CD4-positive, alpha-beta memory T cell (primary cell): ENCODE data around the gene TMEM60. TPM values are rescaled to one million over a fixed set of nuclear protein-coding genes. Genes with fewer than 3 reads are reported as not detected.

Experiments
- CTCF ChIA-PET: fragments of 350-600 bp; sonication (Branson Sonifier 250); formaldehyde crosslinking; loops from one replicate; lab custom pipeline; 2021; ENCODE audit warnings: inconsistent platforms; ENCODE audit not compliant: partially characterized antibody; lab: Charles Lee
- POLR2A ChIA-PET: fragments of 350-600 bp; sonication (Branson Sonifier 250); formaldehyde crosslinking; loops from one replicate; lab custom pipeline; 2021; ENCODE audit not compliant: partially characterized antibody; lab: Charles Lee
- DNase-seq, 5 donors: peaks; one replicate each; pipeline versions ENCODE4 v3.0.0 to v3.0.0-alpha.2; 2020 to 2022; ENCODE audit warnings: mixed read lengths in 1 of 5
- H3K27ac ChIP-seq: one replicate; pipeline ENCODE4 v1.7.0; 2013; ENCODE audit warnings: low read depth, low read length
- H3K27me3 ChIP-seq: 2 replicates; pipeline ENCODE4 v1.7.0; 2013; ENCODE audit warnings: mild to moderate bottlenecking, low read length, moderate library complexity; ENCODE audit not compliant: insufficient read depth
- H3K36me3 ChIP-seq: 2 replicates; pipeline ENCODE4 v1.7.0; 2013; ENCODE audit warnings: mild to moderate bottlenecking, low read length, moderate library complexity; ENCODE audit not compliant: insufficient read depth
- H3K4me1 ChIP-seq: 2 replicates; pipeline ENCODE4 v1.7.0; 2013; ENCODE audit warnings: mild to moderate bottlenecking, low read length, moderate library complexity; ENCODE audit not compliant: insufficient read depth
- H3K4me3 ChIP-seq, 2 donors: one replicate each; pipeline ENCODE4 v1.7.0; 2013; ENCODE audit warnings: low read length in 2 of 2, mild to moderate bottlenecking in 1 of 2
- H3K9me3 ChIP-seq, 2 donors: one replicate each; pipeline ENCODE4 v1.7.0; 2013; ENCODE audit warnings: low read length in 2 of 2, control low read depth in 1 of 2; ENCODE audit not compliant: control insufficient read depth in 1 of 2
- H3K27ac Mint-ChIP-seq, 7 donors: one replicate each; pipeline ENCODE4 v1.8.0; 2020 to 2021; ENCODE audit warnings: mixed read lengths in 7 of 7, mild to moderate bottlenecking in 6 of 7, inconsistent platforms in 3 of 7, moderate library complexity in 3 of 7
- H3K27me3 Mint-ChIP-seq, 2 donors: one replicate each; pipeline ENCODE4 v1.8.0; 2020 to 2021; ENCODE audit warnings: mixed read lengths in 2 of 2
- H3K36me3 Mint-ChIP-seq, 2 donors: one replicate each; pipeline ENCODE4 v1.8.0; 2020 to 2021; ENCODE audit warnings: mixed read lengths in 2 of 2, inconsistent platforms in 1 of 2, mild to moderate bottlenecking in 1 of 2
- H3K4me1 Mint-ChIP-seq, 4 donors: one replicate each; pipeline ENCODE4 v1.8.0; 2020 to 2021; ENCODE audit warnings: mixed read lengths in 4 of 4, mild to moderate bottlenecking in 1 of 4
- H3K4me3 Mint-ChIP-seq, 8 donors: one replicate each; pipeline ENCODE4 v1.8.0; 2020 to 2021; ENCODE audit warnings: mixed read lengths in 8 of 8, mild to moderate bottlenecking in 7 of 8, moderate library complexity in 6 of 8, inconsistent platforms in 3 of 8
- H3K9me3 Mint-ChIP-seq, 8 donors: one replicate each; pipeline ENCODE4 v1.8.0; 2020 to 2021; ENCODE audit warnings: mixed read lengths in 8 of 8, mild to moderate bottlenecking in 5 of 8, inconsistent platforms in 3 of 8, moderate library complexity in 1 of 8
- intact Hi-C: fragments of 100-400 bp; cut with micrococcal nuclease; formaldehyde crosslinking; loops from one replicate; pipeline ENCODE4 v1.15.1; 2023
- polyA plus RNA-seq, 2 donors: library from polyadenylated mRNA; unstranded; fragments of 300-500 nt; fragmentation: Illumina TruSeq; gene quantifications; one replicate each; pipeline ENCODE4 v1.2.3, GENCODE V29; 2021
- total RNA-seq, 2 experiments: library from RNA; stranded (reverse); gene quantifications; one replicate each; pipeline ENCODE4 v1.2.3, GENCODE V29; 2021

TMEM60 gene
- total and polyA plus RNA-seq, 4 experiments from 2014 or later: 18.2 to 36.6 (median 20.8) TPM

GRCh38 chr7:77802557-77803405, 4.5 kb upstream of the TMEM60 start:
- H3K4me3 Mint-ChIP-seq: peak overlapping the region; percentile 57 to 86 (median 78)
- H3K27ac ChIP-seq: peak overlapping the region; percentile 42
- H3K27me3 ChIP-seq: no peaks in the 10 kb centered on the region
- ChIA-PET CTCF (interaction anchor here (0.9 to 1.6 kb wide), 5 partner anchors 11 to 105 kb away, joined by 3 to 9 read pairs (median 3); no protein-coding TSS in a partner anchor), POLR2A (interaction anchor here (0.7 to 4.9 kb wide), 9 partner anchors 9 to 107 kb away, joined by 3 to 83 read pairs (median 5); partner anchors contain the start of gene RSBN1L)
- peak in 4 of 5 donors; percentile 44 to 64 (median 57) for DNase-seq
- peaks cover 0 to 18% (median 13%) of the 10 kb centered on the region in 8 donors for H3K9me3 Mint-ChIP-seq
- H3K4me3 ChIP-seq: peak overlapping the region in 1 of 2 donors; percentile 17
- no peaks in the 10 kb centered on the region for H3K27me3 Mint-ChIP-seq
- intact Hi-C loops: no loop called here
- H3K36me3 ChIP-seq: no peaks in the 10 kb centered on the region
- H3K9me3 ChIP-seq: peaks cover 0 to 4% of the 10 kb centered on the region in 2 donors
- H3K27ac Mint-ChIP-seq: peak overlapping the region; percentile 86 to 94 (median 91)
- peaks cover 57 to 86% (median 67%) of the 10 kb centered on the region in 4 donors for H3K4me1 Mint-ChIP-seq
- peaks cover 66% of the 10 kb centered on the region for H3K4me1 ChIP-seq
- peaks cover 17 to 29% of the 10 kb centered on the region in 2 donors for H3K36me3 Mint-ChIP-seq

DNA sequence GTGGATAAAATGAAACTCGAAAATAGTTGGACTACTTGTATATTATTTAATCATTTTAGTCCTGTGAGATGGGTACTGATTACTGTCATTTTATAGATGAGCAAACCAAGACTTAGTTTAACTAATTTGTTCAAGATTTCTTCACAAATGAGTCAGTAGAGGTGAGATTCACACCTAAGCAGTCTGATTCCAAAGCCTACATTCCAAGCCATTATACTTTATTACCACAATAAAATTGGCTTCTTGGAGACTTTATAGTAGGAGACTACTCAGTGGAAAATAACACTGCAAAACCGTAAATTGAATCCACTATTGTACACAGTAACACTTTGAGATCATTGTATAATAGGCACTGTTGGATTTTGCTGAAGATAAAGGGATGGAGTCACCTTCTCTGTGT, 2.5 kb upstream of the TMEM60 start:
- peaks cover 0 to 20% of the 10 kb centered on the region in 2 donors for H3K36me3 Mint-ChIP-seq
- H3K9me3 ChIP-seq: no peaks in the 10 kb centered on the region
- H3K4me3 Mint-ChIP-seq: peak overlapping the region; percentile 93 to 100 (median 96)
- H3K27ac ChIP-seq: peak overlapping the region; percentile 80
- H3K27me3 Mint-ChIP-seq: no peaks in the 10 kb centered on the region
- ChIA-PET POLR2A (interaction anchor here (0.7 to 4.9 kb wide), 3 partner anchors 21 to 63 kb away, joined by 3 to 83 read pairs (median 3); no protein-coding TSS in a partner anchor), CTCF (no interaction called here)
- intact Hi-C loops: no loop called here
- peak overlapping the region in 1 of 2 donors; percentile 96 for H3K4me3 ChIP-seq
- no peaks in the 10 kb centered on the region for H3K27me3 ChIP-seq
- no peaks in the 10 kb centered on the region for H3K36me3 ChIP-seq
- peaks cover 0 to 4% (median under 1%) of the 10 kb centered on the region in 8 donors for H3K9me3 Mint-ChIP-seq
- no peak for DNase-seq
- peaks cover 66 to 88% (median 79%) of the 10 kb centered on the region in 4 donors for H3K4me1 Mint-ChIP-seq
- H3K27ac Mint-ChIP-seq: peak overlapping the region in 6 of 7 donors; percentile 76 to 99 (median 89)
- peaks cover 79% of the 10 kb centered on the region for H3K4me1 ChIP-seq

GRCh38 chr7:77800158-77800557, 1.9 kb upstream of the TMEM60 start:
- H3K4me3 ChIP-seq: peak overlapping the region; percentile 33 to 96
- no peaks in the 10 kb centered on the region for H3K9me3 ChIP-seq
- no peak for DNase-seq
- no peaks in the 10 kb centered on the region for H3K36me3 ChIP-seq
- POLR2A ChIA-PET: interaction anchor here (3.2 kb wide), 1 partner anchor 33 kb away, joined by 96 read pairs; no protein-coding TSS in a partner anchor
- Mint-ChIP-seq H3K27me3 (no peaks in the 10 kb centered on the region), H3K36me3 (peaks cover 0 to 17% of the 10 kb centered on the region in 2 donors), H3K9me3 (peaks cover 0 to 2% (median 0%) of the 10 kb centered on the region in 8 donors), H3K4me1 (peaks cover 63 to 86% (median 77%) of the 10 kb centered on the region in 4 donors), H3K27ac (peak overlapping the region; percentile 87 to 99 (median 95)), H3K4me3 (peak overlapping the region; percentile 93 to 100 (median 96))
- no peaks in the 10 kb centered on the region for H3K27me3 ChIP-seq
- H3K4me1 ChIP-seq: peaks cover 76% of the 10 kb centered on the region
- peak overlapping the region; percentile 80 for H3K27ac ChIP-seq
- intact Hi-C loops: no loop called here
- CTCF ChIA-PET: no interaction called here

DNA sequence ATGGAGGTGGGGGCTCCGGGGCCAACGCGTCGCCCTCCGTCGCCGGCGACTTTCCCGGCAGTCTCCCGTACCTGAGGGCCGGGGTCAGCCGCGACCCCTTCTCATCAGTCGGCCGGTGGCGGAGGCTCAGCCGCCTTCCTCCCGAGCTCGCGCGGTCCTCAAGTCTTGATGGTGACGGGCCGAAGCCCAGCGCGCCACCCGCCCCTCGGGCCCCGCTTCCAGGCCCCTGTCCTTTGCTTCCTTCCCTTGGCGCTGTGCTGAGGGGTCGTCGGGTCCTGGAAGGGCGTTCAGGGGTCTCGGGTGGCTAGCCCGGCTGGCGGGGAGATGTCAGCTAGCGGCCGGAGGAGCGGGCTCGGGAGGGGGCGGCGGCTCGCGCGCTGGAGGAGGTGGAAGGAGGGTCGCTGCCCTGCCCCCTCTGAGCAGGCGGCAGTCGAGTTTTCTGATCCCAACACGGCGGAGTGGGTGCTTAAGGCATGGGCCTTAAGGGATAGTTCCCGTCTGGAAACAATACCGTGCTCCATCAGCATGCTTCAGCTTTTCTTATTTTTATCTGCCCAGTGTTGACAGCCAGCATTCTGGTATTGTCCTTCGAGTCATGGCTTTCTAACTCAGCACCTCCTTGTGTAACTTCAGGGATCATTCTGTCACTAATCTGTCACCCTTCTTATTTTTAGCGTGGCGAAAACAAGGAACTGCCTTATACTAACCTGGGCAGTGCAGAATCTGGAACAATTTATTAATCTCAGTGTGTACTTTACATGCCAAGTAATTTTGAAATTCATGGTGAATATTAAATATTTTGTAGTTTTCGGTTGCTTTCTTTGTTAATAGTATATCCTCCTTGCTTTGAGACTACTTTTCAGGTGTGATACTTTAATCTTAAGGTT, 1.1 kb upstream of the TMEM60 start:
- ChIA-PET CTCF (interaction anchor here (0.8 to 2.0 kb wide), 15 partner anchors 11 to 143 kb away, joined by 3 to 14 read pairs (median 4); no protein-coding TSS in a partner anchor), POLR2A (interaction anchor here (0.8 to 3.2 kb wide), 18 partner anchors 9 to 123 kb away, joined by 3 to 96 read pairs (median 4); partner anchors contain the start of gene RSBN1L)
- no peaks in the 10 kb centered on the region for H3K27me3 Mint-ChIP-seq
- Histone ChIP-seq H3K4me3 (peak overlapping the region; percentile 33 to 96), H3K27me3 (no peaks in the 10 kb centered on the region), H3K27ac (peak overlapping the region; percentile 80), H3K36me3 (no peaks in the 10 kb centered on the region), H3K9me3 (no peaks in the 10 kb centered on the region), H3K4me1 (peaks cover 75% of the 10 kb centered on the region)
- peaks cover 0 to 24% of the 10 kb centered on the region in 2 donors for H3K36me3 Mint-ChIP-seq
- DNase-seq: peak; percentile 17 to 45 (median 28)
- intact Hi-C loops: loop anchor here (2.0 to 10.0 kb wide), 3 partner anchors 41 to 135 kb away; no protein-coding TSS in a partner anchor
- peaks cover 60 to 84% (median 76%) of the 10 kb centered on the region in 4 donors for H3K4me1 Mint-ChIP-seq
- peak overlapping the region; percentile 93 to 100 (median 96) for H3K4me3 Mint-ChIP-seq
- H3K9me3 Mint-ChIP-seq: peaks cover 0 to 2% (median 0%) of the 10 kb centered on the region in 8 donors
- peak overlapping the region; percentile 91 to 99 (median 95) for H3K27ac Mint-ChIP-seq

- H3K4me3 ChIP-seq: peak overlapping the region; percentile 82 to 96
- POLR2A ChIA-PET: interaction anchor here (0.8 to 3.2 kb wide), 18 partner anchors 10 to 242 kb away, joined by 3 to 96 read pairs (median 4); partner anchors contain the start of gene RSBN1L
- peaks cover 5 to 30% of the 10 kb centered on the region in 2 donors for H3K36me3 Mint-ChIP-seq
- CTCF ChIA-PET: interaction anchor here (0.6 to 2.0 kb wide), 15 partner anchors 10 to 141 kb away, joined by 3 to 14 read pairs (median 4); no protein-coding TSS in a partner anchor
- no peaks in the 10 kb centered on the region for H3K36me3 ChIP-seq
- H3K27me3 ChIP-seq: no peaks in the 10 kb centered on the region
- H3K4me1 Mint-ChIP-seq: peaks cover 48 to 76% (median 68%) of the 10 kb centered on the region in 4 donors
- peak overlapping the region; percentile 91 to 99 (median 95) for H3K27ac Mint-ChIP-seq
- DNase-seq: peak in 1 of 5 donors; percentile 6
- no peaks in the 10 kb centered on the region for H3K27me3 Mint-ChIP-seq
- H3K4me3 Mint-ChIP-seq: peak overlapping the region; percentile 93 to 100 (median 96)
- no peaks in the 10 kb centered on the region for H3K9me3 ChIP-seq
- no peaks in the 10 kb centered on the region for H3K9me3 Mint-ChIP-seq
- H3K27ac ChIP-seq: peak overlapping the region; percentile 66
- peaks cover 62% of the 10 kb centered on the region for H3K4me1 ChIP-seq
- intact Hi-C loops: loop anchor here (1.0 to 10.0 kb wide), 6 partner anchors 36 to 262 kb away; partner anchors contain the start of gene RSBN1L
These were observed 370 bp downstream of the TMEM60 start for GRCh38 chr7:77797734-77798393.

GRCh38 chr7:77796960-77797359, 1.3 kb downstream of the TMEM60 start:
- Mint-ChIP-seq H3K27ac (peak overlapping the region; percentile 61 to 99 (median 93)), H3K36me3 (peaks cover 5 to 30% of the 10 kb centered on the region in 2 donors), H3K4me3 (peak overlapping the region; percentile 93 to 100 (median 96)), H3K27me3 (no peaks in the 10 kb centered on the region), H3K4me1 (peaks cover 40 to 71% (median 60%) of the 10 kb centered on the region in 4 donors), H3K9me3 (no peaks in the 10 kb centered on the region)
- Histone ChIP-seq H3K9me3 (no peaks in the 10 kb centered on the region), H3K36me3 (no peaks in the 10 kb centered on the region), H3K4me1 (peaks cover 53% of the 10 kb centered on the region), H3K4me3 (peak overlapping the region; percentile 82 to 96), H3K27me3 (no peaks in the 10 kb centered on the region), H3K27ac (peak overlapping the region; percentile 66)
- CTCF ChIA-PET: no interaction called here
- DNase-seq: no peak
- intact Hi-C loops: loop anchor here (5.0 to 10.0 kb wide), 2 partner anchors 105 to 138 kb away; no protein-coding TSS in a partner anchor
- POLR2A ChIA-PET: interaction anchor here (1.0 to 3.2 kb wide), 2 partner anchors 36 to 107 kb away, joined by 3 to 96 read pairs; no protein-coding TSS in a partner anchor
